ENCODE measurements around the gene UVSSA.

Gene UVSSA

GRCh38 chr4:1375051-1375721, 28.2 kb downstream of the UVSSA start:
- no peak for TF ChIP-seq CTCF (conservative IDR thresholded peaks at IDR 0.05; ENCODE audit: low read depth, low read length)
- Histone ChIP-seq H3K79me2 (ENCODE audit: insufficient read depth, low read depth) (no peaks in the 10 kb centered on the region), H3K36me3 (ENCODE audit: insufficient read depth) (no peaks in the 10 kb centered on the region), H4K20me1 (ENCODE audit: insufficient read depth) (no peaks in the 10 kb centered on the region), H2AFZ (ENCODE audit: low read depth) (no peak overlapping the region), H3K27ac (no peak overlapping the region), H3K9ac (no peak overlapping the region), H3K27me3 (ENCODE audit: insufficient read depth, low read depth) (no peaks in the 10 kb centered on the region), H3K4me2 (no peak overlapping the region), H3K4me1 (ENCODE audit: low read depth, poor library complexity, severe bottlenecking) (no peaks in the 10 kb centered on the region), H3K4me3 (IDR thresholded peaks at IDR 0.05; ENCODE audit: insufficient read depth, low read depth, low read length) (no peak overlapping the region)

- Histone ChIP-seq H4K20me1 (ENCODE audit: insufficient read depth) (no peaks in the 10 kb centered on the region), H3K4me1 (ENCODE audit: low read depth, poor library complexity, severe bottlenecking) (no peaks in the 10 kb centered on the region), H3K79me2 (ENCODE audit: insufficient read depth, low read depth) (no peaks in the 10 kb centered on the region), H3K27ac (no peak overlapping the region), H3K9ac (no peak overlapping the region), H2AFZ (ENCODE audit: low read depth) (no peak overlapping the region), H3K27me3 (ENCODE audit: insufficient read depth, low read depth) (no peaks in the 10 kb centered on the region), H3K36me3 (ENCODE audit: insufficient read depth) (no peaks in the 10 kb centered on the region), H3K4me3 (IDR thresholded peaks at IDR 0.05; ENCODE audit: insufficient read depth, low read depth, low read length) (no peak overlapping the region), H3K4me2 (no peak overlapping the region)
- no peak for TF ChIP-seq CTCF (conservative IDR thresholded peaks at IDR 0.05; ENCODE audit: low read depth, low read length)
Measured at GRCh38 chr4:1375761-1376322, 28.8 kb downstream of the UVSSA start.

- Histone ChIP-seq H4K20me1 (ENCODE audit: insufficient read depth) (no peaks in the 10 kb centered on the region), H3K27me3 (ENCODE audit: insufficient read depth, low read depth) (no peaks in the 10 kb centered on the region), H3K4me1 (ENCODE audit: low read depth, poor library complexity, severe bottlenecking) (no peaks in the 10 kb centered on the region), H3K27ac (no peak overlapping the region), H3K9ac (no peak overlapping the region), H3K79me2 (ENCODE audit: insufficient read depth, low read depth) (no peaks in the 10 kb centered on the region), H3K4me3 (IDR thresholded peaks at IDR 0.05; ENCODE audit: insufficient read depth, low read depth, low read length) (no peak overlapping the region), H2AFZ (ENCODE audit: low read depth) (no peak overlapping the region), H3K4me2 (no peak overlapping the region), H3K36me3 (ENCODE audit: insufficient read depth) (no peaks in the 10 kb centered on the region)
- TF ChIP-seq CTCF (conservative IDR thresholded peaks at IDR 0.05; ENCODE audit: low read depth, low read length) = no peak
Measured at GRCh38 chr4:1376391-1376840, 29.4 kb downstream of the UVSSA start.

GRCh38 chr4:1376841-1377605, 30.0 kb downstream of the UVSSA start:
- H3K4me1 ChIP-seq (ENCODE audit: low read depth, poor library complexity, severe bottlenecking) = no peaks in the 10 kb centered on the region
- no peak overlapping the region for H3K4me3 ChIP-seq (IDR thresholded peaks at IDR 0.05; ENCODE audit: insufficient read depth, low read depth, low read length)
- no peaks in the 10 kb centered on the region for H3K79me2 ChIP-seq (ENCODE audit: insufficient read depth, low read depth)
- H3K36me3 ChIP-seq (ENCODE audit: insufficient read depth) = no peaks in the 10 kb centered on the region
- no peak overlapping the region for H2AFZ ChIP-seq (ENCODE audit: low read depth)
- no peak overlapping the region for H3K27ac ChIP-seq
- no peaks in the 10 kb centered on the region for H3K27me3 ChIP-seq (ENCODE audit: insufficient read depth, low read depth)
- H4K20me1 ChIP-seq (ENCODE audit: insufficient read depth) = no peaks in the 10 kb centered on the region
- no peak for TF ChIP-seq CTCF (conservative IDR thresholded peaks at IDR 0.05; ENCODE audit: low read depth, low read length)
- H3K9ac ChIP-seq = no peak overlapping the region
- H3K4me2 ChIP-seq = no peak overlapping the region

All from KMS-11 (cell line).